Fibroblast of lung (primary cell): ENCODE measurements around the gene EXOC5.

Experiments
- CTCF ChIP-seq, 2 donors: IDR thresholded peaks in 1 of 2; conservative IDR thresholded peaks in 1 of 2; 1 replicate in 1 of 2; 2 replicates in 1 of 2; pipeline ENCODE4 v1.5.1; 2011 to 2012; ENCODE audit warnings: low read length in 2 of 2, control low read depth in 1 of 2, inconsistent platforms in 1 of 2, low read depth in 1 of 2, mild to moderate bottlenecking in 1 of 2
- EZH2 ChIP-seq: IDR thresholded peaks from 2 replicates; pipeline ENCODE4 v1.5.1; 2012; ENCODE audit warnings: low read length, control low read depth, mild to moderate bottlenecking; ENCODE audit errors: missing control alignments

GRCh38 chr14:57168138-57168679 lies 100.5 kb downstream of the EXOC5 start:
- TF ChIP-seq CTCF (conservative IDR thresholded peaks at IDR 0.05 in 1 of 2, IDR thresholded peaks at IDR 0.05 in 1 of 2; ENCODE audit: low read depth in 1 of 2, low read length in 2 of 2) (no peak), EZH2 (no peak)
